GM20431 (cell line): ENCODE data around the gene FAM193B.

Source experiments
- in situ Hi-C: fragments of 300-500 bp; cut with MseI, MboI; formaldehyde crosslinking; loops from one replicate; pipeline ENCODE4 v1.15.0; 2020; ENCODE audit warnings: low sequenced_read_pairs; ENCODE audit not compliant: unreplicated experiment

The FAM193B gene

GRCh38 chr5:177519463-177520235 is 34.7 kb downstream of the FAM193B start:
- in situ Hi-C loops: no loop called here

- in situ Hi-C loops: no loop called here
Measured at GRCh38 chr5:177516601-177517568, 37.5 kb downstream of the FAM193B start, which contains the start of gene DDX41. Gene DDX41, minus strand, starts transcription at chr5:177516961. Its CDS starts 16 bp downstream, at chr5:177516945.

- in situ Hi-C loops: no loop called here
Measured at GRCh38 chr5:177515580-177515979, 38.8 kb downstream of the FAM193B start.

GRCh38 chr5:177514541-177514940 is 39.8 kb downstream of the FAM193B start:
- in situ Hi-C loops: no loop called here

GRCh38 chr5:177513500-177513899 is 40.9 kb downstream of the FAM193B start:
- in situ Hi-C loops: no loop called here

GRCh38 chr5:177512736-177513380 is 41.5 kb downstream of the FAM193B start:
- in situ Hi-C loops: no loop called here

- in situ Hi-C loops: no loop called here
Measured at GRCh38 chr5:177511796-177512675, 42.3 kb downstream of the FAM193B start.

GRCh38 chr5:177511181-177511580 is 43.2 kb downstream of the FAM193B start:
- in situ Hi-C loops: no loop called here

GRCh38 chr5:177510567-177511053 is 43.8 kb downstream of the FAM193B start:
- in situ Hi-C loops: no loop called here

- in situ Hi-C loops: no loop called here
Measured at GRCh38 chr5:177509991-177510566, 44.3 kb downstream of the FAM193B start.

- in situ Hi-C loops: no loop called here
Measured at GRCh38 chr5:177509381-177509951, 44.9 kb downstream of the FAM193B start, which contains the start of gene DOK3. Gene DOK3, minus strand, starts transcription at chr5:177509826. Its CDS starts 286 bp downstream, at chr5:177509540.

GRCh38 chr5:177508837-177509236 is 45.5 kb downstream of the FAM193B start:
- in situ Hi-C loops: no loop called here

- in situ Hi-C loops: no loop called here
Measured at GRCh38 chr5:177508221-177508611, 46.1 kb downstream of the FAM193B start.

- in situ Hi-C loops: no loop called here
Measured at GRCh38 chr5:177507596-177508220, 46.7 kb downstream of the FAM193B start.

- in situ Hi-C loops: no loop called here
Measured at GRCh38 chr5:177507165-177507564, 47.2 kb downstream of the FAM193B start.

GRCh38 chr5:177505075-177505474 is 49.3 kb downstream of the FAM193B start:
- in situ Hi-C loops: no loop called here

GRCh38 chr5:177504086-177505056 is 50.0 kb downstream of the FAM193B start:
- in situ Hi-C loops: no loop called here
